GM10248 (cell line): ENCODE measurements around the gene OPA1.

Experiments used
- CTCF ChIA-PET: fragments of 300-600 bp; sonication (Branson Sonifier 250); formaldehyde crosslinking; extraction: SDS; loops from one replicate; lab custom pipeline; 2021; ENCODE audit warnings: antibody characterized with exemption; lab: Yijun Ruan, JAX
- POLR2A ChIA-PET: fragments of 350-650 bp; sonication (Branson Sonifier 250); formaldehyde crosslinking; extraction: SDS; loops from one replicate; lab custom pipeline; 2020; ENCODE audit warnings: antibody characterized with exemption; lab: Yijun Ruan, JAX
- DNase-seq: peaks from one replicate; pipeline ENCODE4 v3.0.0; 2012; ENCODE audit errors: extremely low spot score
- CTCF ChIP-seq: IDR thresholded peaks from 2 replicates; pipeline ENCODE4 v1.5.1; 2012; ENCODE audit warnings: mild to moderate bottlenecking, low read depth; ENCODE audit errors: extremely low read depth, missing control alignments, control extremely low read depth

Gene OPA1

GRCh38 chr3:193711523-193711963 is 118.5 kb downstream of the OPA1 start:
- no peak for TF ChIP-seq CTCF
- DNase-seq = no peak
- CTCF ChIA-PET = interaction anchor here (0.8 kb wide), 1 partner anchor 604 kb away, joined by 3 read pairs; no protein-coding TSS in a partner anchor
- POLR2A ChIA-PET = no interaction called here

GRCh38 chr3:193711964-193712598 is 119.1 kb downstream of the OPA1 start:
- TF ChIP-seq CTCF = no peak
- CTCF ChIA-PET = interaction anchor here (0.8 to 0.9 kb wide), 2 partner anchors 51 to 604 kb away, joined by 3 read pairs; no protein-coding TSS in a partner anchor

GRCh38 chr3:193712938-193713337 is 119.9 kb downstream of the OPA1 start:
- CTCF ChIA-PET = interaction anchor here (0.9 kb wide), 1 partner anchor 50 kb away, joined by 3 read pairs; no protein-coding TSS in a partner anchor
- TF ChIP-seq CTCF = no peak
- DNase-seq = no peak
- POLR2A ChIA-PET = no interaction called here

More at GRCh38 chr3:193711964-193712598, 119.1 kb downstream of the OPA1 start:
- no peak for DNase-seq
- POLR2A ChIA-PET = no interaction called here

- DNase-seq = no peak
- no peak for TF ChIP-seq CTCF
- ChIA-PET POLR2A (no interaction called here), CTCF (interaction anchor here (1.0 kb wide), 2 partner anchors 17 to 49 kb away, joined by 3 read pairs; no protein-coding TSS in a partner anchor)
Observed at GRCh38 chr3:193714523-193715137, 121.6 kb downstream of the OPA1 start.

- ChIA-PET POLR2A (no interaction called here), CTCF (interaction anchor here (0.7 kb wide), 1 partner anchor 475 kb away, joined by 3 read pairs; no protein-coding TSS in a partner anchor)
- DNase-seq = no peak
- no peak for TF ChIP-seq CTCF
Observed at GRCh38 chr3:193716150-193716549, 123.1 kb downstream of the OPA1 start.

- no peak for DNase-seq
- POLR2A ChIA-PET = no interaction called here
- no peak for TF ChIP-seq CTCF
- CTCF ChIA-PET = interaction anchor here (1.5 kb wide), 1 partner anchor 11 kb away, joined by 4 read pairs; no protein-coding TSS in a partner anchor
Observed at GRCh38 chr3:193719735-193720134, 126.7 kb downstream of the OPA1 start.
